Measurements from ENCODE around the gene QSOX2. TPM values are rescaled to one million over a fixed set of nuclear protein-coding genes. Genes with fewer than 3 reads are reported as not detected.

Gene QSOX2
- total RNA-seq, 1 donor from 2014 or later: 3.7 TPM

DNA sequence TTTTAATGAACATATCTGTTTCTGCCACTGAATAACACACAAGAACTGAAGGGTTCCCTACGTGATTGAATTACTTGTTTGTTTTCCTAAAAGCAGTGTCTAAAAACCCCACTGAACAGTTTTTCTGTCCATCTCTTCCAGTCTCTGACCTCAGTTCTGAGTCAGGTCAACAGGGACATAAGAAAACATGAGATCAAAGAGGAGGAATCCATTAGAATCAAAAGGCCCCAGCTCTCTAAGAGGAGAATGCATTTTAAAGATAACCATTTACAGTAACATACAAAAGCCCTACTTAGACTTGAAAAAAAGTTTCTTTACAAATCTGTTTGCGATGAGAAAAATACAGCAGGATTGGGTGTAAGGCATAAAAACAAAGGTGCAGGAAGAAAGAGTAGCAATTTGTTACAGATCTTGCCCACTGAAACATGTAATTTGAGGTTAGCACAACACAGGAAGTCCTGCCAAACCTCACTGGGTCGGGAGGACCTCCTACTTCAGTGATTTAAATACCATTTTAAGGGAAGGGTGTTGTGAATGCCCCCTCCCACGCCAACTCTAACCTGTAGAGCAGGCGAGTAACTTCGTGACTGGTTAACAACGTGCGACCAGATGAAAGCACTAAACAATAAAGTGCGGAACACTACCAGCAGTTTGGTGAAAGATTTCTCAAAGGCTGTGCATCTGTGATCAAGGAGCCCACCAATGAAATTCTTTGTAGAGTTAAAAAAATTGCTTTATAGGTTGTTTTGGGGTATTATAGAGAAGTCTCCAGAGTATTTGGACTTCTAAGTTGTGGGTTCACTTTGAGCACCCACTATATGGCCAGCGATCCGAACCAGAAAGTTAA is 1.3 kb downstream of the QSOX2 start:
- no peaks in the 10 kb centered on the region for H3K27me3 ChIP-seq (ENCODE audit: control insufficient read depth in 3 of 3, insufficient read depth in 3 of 3, low read length in 3 of 3)
- no peaks in the 10 kb centered on the region for H3K9me3 ChIP-seq (ENCODE audit: control insufficient read depth in 3 of 3, low read length in 3 of 3)
- no peak overlapping the region for H3K27ac ChIP-seq (ENCODE audit: low read depth, low read length)
- H3K9ac ChIP-seq (ENCODE audit: low read depth in 1 of 3, low read length in 3 of 3): peak overlapping the region in 2 of 3 donors; percentile 50 to 70
- peaks cover 21 to 27% (median 23%) of the 10 kb centered on the region in 3 donors for H3K4me1 ChIP-seq (ENCODE audit: control insufficient read depth in 3 of 3, insufficient read depth in 3 of 3, low read length in 3 of 3)
- peaks cover 0 to 2% (median 0%) of the 10 kb centered on the region in 3 donors for H3K36me3 ChIP-seq (ENCODE audit: control insufficient read depth in 3 of 3, insufficient read depth in 3 of 3, low read length in 3 of 3)
- peak overlapping the region; percentile 78 to 82 (median 79) for H3K4me3 ChIP-seq (ENCODE audit: low read length in 3 of 3)

DNA sequence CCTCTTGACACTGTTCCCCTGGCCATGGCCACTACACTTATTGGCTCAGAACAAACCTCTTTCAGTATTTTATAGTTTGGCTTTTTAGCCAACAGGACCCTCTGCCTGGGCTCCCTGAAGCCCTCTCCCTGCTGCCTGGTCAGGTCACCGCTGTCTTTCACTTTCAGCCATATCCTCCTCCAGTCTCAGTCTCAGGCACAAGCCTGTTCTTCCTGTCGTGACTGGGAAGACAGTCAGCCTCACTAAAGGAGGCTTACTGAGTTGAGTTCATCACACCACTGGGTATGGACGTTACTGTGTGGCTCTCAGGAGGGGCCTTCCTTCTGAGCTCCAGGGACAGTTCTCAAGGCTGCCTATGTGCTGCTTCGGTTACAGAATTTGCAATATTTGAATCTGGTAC is 2.0 kb downstream of the QSOX2 start:
- Histone ChIP-seq H3K27me3 (ENCODE audit: control insufficient read depth in 3 of 3, insufficient read depth in 3 of 3, low read length in 3 of 3) (no peaks in the 10 kb centered on the region), H3K9me3 (ENCODE audit: control insufficient read depth in 3 of 3, low read length in 3 of 3) (no peaks in the 10 kb centered on the region), H3K4me1 (ENCODE audit: control insufficient read depth in 3 of 3, insufficient read depth in 3 of 3, low read length in 3 of 3) (peaks cover 23 to 28% (median 25%) of the 10 kb centered on the region in 3 donors), H3K36me3 (ENCODE audit: control insufficient read depth in 3 of 3, insufficient read depth in 3 of 3, low read length in 3 of 3) (peaks cover 0 to 2% (median 0%) of the 10 kb centered on the region in 3 donors), H3K27ac (ENCODE audit: low read depth, low read length) (no peak overlapping the region), H3K4me3 (ENCODE audit: low read length in 3 of 3) (no peak overlapping the region), H3K9ac (ENCODE audit: low read depth in 1 of 3, low read length in 3 of 3) (no peak overlapping the region)

DNA sequence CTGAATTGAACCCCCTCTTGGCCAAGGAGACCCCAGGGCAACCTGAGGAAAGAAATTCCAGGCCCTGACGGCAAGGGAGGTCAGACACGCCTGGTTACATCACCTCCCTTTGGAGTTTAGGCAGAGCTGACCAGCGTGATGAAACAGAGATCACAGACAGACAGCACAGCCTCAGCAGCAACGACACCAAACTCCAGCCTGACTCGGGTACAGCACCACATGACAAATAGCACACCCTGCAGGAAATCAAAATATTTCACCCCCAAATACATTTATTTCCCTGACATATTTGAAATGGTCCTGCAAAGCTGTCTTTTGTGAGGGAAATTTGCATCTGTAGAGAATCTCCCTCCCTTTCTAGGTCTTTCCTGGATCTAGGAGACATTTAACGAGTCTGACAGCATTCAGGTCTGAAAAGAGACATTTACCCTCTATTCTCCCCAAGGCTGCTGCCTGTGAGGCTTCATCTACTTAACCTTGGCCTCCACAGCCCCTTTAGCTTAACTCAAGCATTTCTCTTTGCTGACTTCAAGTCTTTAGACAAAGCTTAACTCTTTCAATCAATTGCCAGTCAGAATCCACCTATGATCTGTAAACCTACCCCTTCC is 2.6 kb downstream of the QSOX2 start:
- H3K4me1 ChIP-seq (ENCODE audit: control insufficient read depth in 3 of 3, insufficient read depth in 3 of 3, low read length in 3 of 3): peaks cover 24 to 28% (median 25%) of the 10 kb centered on the region in 3 donors
- H3K9ac ChIP-seq (ENCODE audit: low read depth in 1 of 3, low read length in 3 of 3): no peak overlapping the region
- no peaks in the 10 kb centered on the region for H3K27me3 ChIP-seq (ENCODE audit: control insufficient read depth in 3 of 3, insufficient read depth in 3 of 3, low read length in 3 of 3)
- H3K36me3 ChIP-seq (ENCODE audit: control insufficient read depth in 3 of 3, insufficient read depth in 3 of 3, low read length in 3 of 3): peaks cover 0 to 2% (median 0%) of the 10 kb centered on the region in 3 donors
- H3K9me3 ChIP-seq (ENCODE audit: control insufficient read depth in 3 of 3, low read length in 3 of 3): no peaks in the 10 kb centered on the region
- H3K27ac ChIP-seq (ENCODE audit: low read depth, low read length): no peak overlapping the region
- no peak overlapping the region for H3K4me3 ChIP-seq (ENCODE audit: low read length in 3 of 3)

DNA sequence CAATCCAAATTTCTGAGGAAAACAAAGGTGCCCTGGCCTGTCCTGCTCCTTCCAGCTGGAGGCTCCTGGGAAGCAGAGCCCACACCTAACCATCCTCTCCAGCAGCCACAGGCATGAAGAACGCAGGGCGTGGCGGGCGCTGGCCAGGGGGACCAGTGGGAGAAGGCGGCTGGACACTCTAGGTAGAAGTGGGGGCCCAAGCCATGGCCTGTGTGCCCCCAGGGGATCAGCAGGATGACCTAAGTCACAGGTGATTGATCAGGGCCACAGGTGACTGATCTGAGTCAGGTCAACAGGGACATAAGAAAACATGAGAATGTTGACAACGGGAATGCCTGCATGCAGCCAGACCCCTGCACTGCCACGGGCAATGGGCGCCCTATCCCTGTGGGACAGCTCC is 3.4 kb downstream of the QSOX2 start:
- Histone ChIP-seq H3K9me3 (ENCODE audit: control insufficient read depth in 3 of 3, low read length in 3 of 3) (no peaks in the 10 kb centered on the region), H3K4me1 (ENCODE audit: control insufficient read depth in 3 of 3, insufficient read depth in 3 of 3, low read length in 3 of 3) (peaks cover 24 to 28% (median 25%) of the 10 kb centered on the region in 3 donors), H3K27me3 (ENCODE audit: control insufficient read depth in 3 of 3, insufficient read depth in 3 of 3, low read length in 3 of 3) (no peaks in the 10 kb centered on the region), H3K9ac (ENCODE audit: low read depth in 1 of 3, low read length in 3 of 3) (no peak overlapping the region), H3K27ac (ENCODE audit: low read depth, low read length) (no peak overlapping the region), H3K36me3 (ENCODE audit: control insufficient read depth in 3 of 3, insufficient read depth in 3 of 3, low read length in 3 of 3) (peaks cover 0 to 2% (median 0%) of the 10 kb centered on the region in 3 donors), H3K4me3 (ENCODE audit: low read length in 3 of 3) (no peak overlapping the region)

DNA sequence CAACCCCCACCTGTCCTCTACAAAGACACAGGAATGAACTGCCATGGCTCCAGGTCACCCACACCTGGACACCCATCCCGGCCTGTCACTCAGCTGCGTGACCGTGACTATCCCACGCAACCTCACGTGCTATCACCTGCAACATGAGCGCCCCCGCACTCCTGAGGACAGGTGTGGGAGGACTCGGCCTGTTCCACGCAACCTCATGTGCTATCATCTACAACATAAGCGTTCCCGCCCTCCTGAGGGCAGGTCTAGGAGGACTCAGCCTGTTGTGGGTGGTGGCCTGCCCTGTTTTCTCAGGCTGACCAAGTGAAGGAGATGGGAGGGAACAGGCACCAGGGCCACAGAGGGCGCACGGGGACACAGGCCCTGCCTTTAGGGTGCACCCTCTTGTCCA is 4.1 kb downstream of the QSOX2 start:
- H3K27me3 ChIP-seq (ENCODE audit: control insufficient read depth in 3 of 3, insufficient read depth in 3 of 3, low read length in 3 of 3): no peaks in the 10 kb centered on the region
- no peak overlapping the region for H3K27ac ChIP-seq (ENCODE audit: low read depth, low read length)
- peaks cover 24 to 28% (median 25%) of the 10 kb centered on the region in 3 donors for H3K4me1 ChIP-seq (ENCODE audit: control insufficient read depth in 3 of 3, insufficient read depth in 3 of 3, low read length in 3 of 3)
- H3K4me3 ChIP-seq (ENCODE audit: low read length in 3 of 3): no peak overlapping the region
- H3K9me3 ChIP-seq (ENCODE audit: control insufficient read depth in 3 of 3, low read length in 3 of 3): no peaks in the 10 kb centered on the region
- H3K9ac ChIP-seq (ENCODE audit: low read depth in 1 of 3, low read length in 3 of 3): no peak overlapping the region
- H3K36me3 ChIP-seq (ENCODE audit: control insufficient read depth in 3 of 3, insufficient read depth in 3 of 3, low read length in 3 of 3): peaks cover 0 to 3% (median 0%) of the 10 kb centered on the region in 3 donors

DNA sequence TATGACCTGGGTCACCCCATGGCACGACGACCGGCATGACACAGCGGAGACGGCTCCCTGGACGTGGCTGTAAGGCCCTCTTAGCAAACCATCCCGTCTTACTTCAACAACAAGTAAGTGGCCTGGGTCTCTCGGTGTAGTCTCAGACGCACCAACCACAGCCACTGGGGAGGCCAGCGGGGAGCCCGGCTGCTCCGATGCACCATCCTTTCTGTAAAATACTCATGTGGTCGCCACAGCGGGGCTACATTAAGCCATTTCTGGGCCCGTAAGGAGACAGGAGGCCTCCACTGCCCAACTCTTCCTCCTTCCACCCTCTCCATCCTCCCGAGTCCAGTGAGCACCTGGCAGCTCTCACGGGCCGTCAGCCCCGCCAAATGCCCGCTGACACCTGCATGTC is 4.7 kb downstream of the QSOX2 start:
- H3K4me3 ChIP-seq (ENCODE audit: low read length in 3 of 3): no peak overlapping the region
- H3K9ac ChIP-seq (ENCODE audit: low read depth in 1 of 3, low read length in 3 of 3): no peak overlapping the region
- peaks cover 24 to 28% (median 25%) of the 10 kb centered on the region in 3 donors for H3K4me1 ChIP-seq (ENCODE audit: control insufficient read depth in 3 of 3, insufficient read depth in 3 of 3, low read length in 3 of 3)
- H3K27ac ChIP-seq (ENCODE audit: low read depth, low read length): no peak overlapping the region
- H3K27me3 ChIP-seq (ENCODE audit: control insufficient read depth in 3 of 3, insufficient read depth in 3 of 3, low read length in 3 of 3): no peaks in the 10 kb centered on the region
- H3K36me3 ChIP-seq (ENCODE audit: control insufficient read depth in 3 of 3, insufficient read depth in 3 of 3, low read length in 3 of 3): peaks cover 0 to 5% (median 0%) of the 10 kb centered on the region in 3 donors
- H3K9me3 ChIP-seq (ENCODE audit: control insufficient read depth in 3 of 3, low read length in 3 of 3): no peaks in the 10 kb centered on the region

DNA sequence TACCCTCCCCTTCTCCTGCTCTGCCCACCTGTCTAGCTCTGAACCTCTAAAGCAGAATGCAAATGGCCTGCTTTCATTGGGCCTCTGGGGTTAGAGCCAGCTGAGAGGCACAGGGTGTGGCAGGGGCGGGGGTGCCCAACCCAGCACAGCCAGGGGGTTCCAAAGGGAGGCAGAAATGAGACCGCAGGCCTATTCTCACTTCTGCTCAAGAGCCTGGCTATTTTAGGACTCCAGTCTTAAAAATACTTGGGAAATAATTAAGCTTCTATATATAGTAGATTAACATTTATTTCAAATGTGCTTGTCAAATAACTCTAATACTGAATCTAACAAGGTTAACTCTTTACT is 5.7 kb downstream of the QSOX2 start:
- no peaks in the 10 kb centered on the region for H3K27me3 ChIP-seq (ENCODE audit: control insufficient read depth in 3 of 3, insufficient read depth in 3 of 3, low read length in 3 of 3)
- H3K9me3 ChIP-seq (ENCODE audit: control insufficient read depth in 3 of 3, low read length in 3 of 3): no peaks in the 10 kb centered on the region
- peaks cover 0 to 5% (median 0%) of the 10 kb centered on the region in 3 donors for H3K36me3 ChIP-seq (ENCODE audit: control insufficient read depth in 3 of 3, insufficient read depth in 3 of 3, low read length in 3 of 3)
- no peak overlapping the region for H3K27ac ChIP-seq (ENCODE audit: low read depth, low read length)
- peaks cover 22 to 26% (median 23%) of the 10 kb centered on the region in 3 donors for H3K4me1 ChIP-seq (ENCODE audit: control insufficient read depth in 3 of 3, insufficient read depth in 3 of 3, low read length in 3 of 3)
- H3K4me3 ChIP-seq (ENCODE audit: low read length in 3 of 3): no peak overlapping the region
- peak overlapping the region in 1 of 3 donors; percentile 25 for H3K9ac ChIP-seq (ENCODE audit: low read depth in 1 of 3, low read length in 3 of 3)

DNA sequence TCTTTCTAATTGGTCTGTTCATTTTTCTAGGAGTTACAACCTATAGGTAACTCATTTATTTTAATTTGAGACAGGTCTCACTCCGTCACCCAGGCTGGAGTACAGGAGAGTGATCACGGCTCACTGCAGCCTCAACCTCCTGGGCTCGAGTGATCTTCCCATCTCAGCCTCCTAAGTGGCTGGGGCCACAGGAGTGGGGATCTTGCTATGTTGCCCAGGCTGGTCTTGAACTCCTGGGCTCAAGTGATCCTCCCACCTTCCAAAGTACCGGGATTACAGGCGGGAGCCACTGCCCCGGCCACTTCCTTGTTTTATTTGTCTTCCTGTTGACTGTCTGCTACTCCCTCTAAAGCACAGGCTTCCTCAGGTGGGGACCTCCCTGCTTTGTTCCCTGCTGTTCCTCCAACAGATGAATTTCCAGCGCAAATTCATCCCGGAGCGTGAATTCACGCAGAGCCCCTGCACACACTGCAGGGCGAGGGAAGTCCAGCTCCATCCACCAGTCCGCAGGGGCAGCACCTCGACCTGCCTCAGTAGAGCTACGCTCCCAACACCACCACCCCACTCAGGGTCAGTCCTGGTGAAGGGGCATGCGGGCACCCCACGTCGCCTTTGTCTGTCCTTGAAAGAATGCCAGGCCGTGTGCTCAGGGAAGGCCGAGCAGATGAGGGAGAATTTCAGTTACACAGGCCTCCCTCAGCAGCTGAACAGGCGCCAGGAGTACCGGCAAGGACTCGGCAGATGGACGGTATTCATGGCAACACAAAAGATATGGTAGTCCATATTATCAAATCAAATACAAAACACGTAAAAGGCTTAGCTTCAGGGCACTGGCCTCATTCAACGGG is 6.3 kb downstream of the QSOX2 start:
- Histone ChIP-seq H3K27me3 (ENCODE audit: control insufficient read depth in 3 of 3, insufficient read depth in 3 of 3, low read length in 3 of 3) (no peaks in the 10 kb centered on the region), H3K36me3 (ENCODE audit: control insufficient read depth in 3 of 3, insufficient read depth in 3 of 3, low read length in 3 of 3) (peaks cover 0 to 5% (median 0%) of the 10 kb centered on the region in 3 donors), H3K4me1 (ENCODE audit: control insufficient read depth in 3 of 3, insufficient read depth in 3 of 3, low read length in 3 of 3) (peaks cover 16 to 20% (median 17%) of the 10 kb centered on the region in 3 donors), H3K27ac (ENCODE audit: low read depth, low read length) (no peak overlapping the region), H3K4me3 (ENCODE audit: low read length in 3 of 3) (no peak overlapping the region), H3K9ac (ENCODE audit: low read depth in 1 of 3, low read length in 3 of 3) (peak overlapping the region in 2 of 3 donors; percentile 16 to 40), H3K9me3 (ENCODE audit: control insufficient read depth in 3 of 3, low read length in 3 of 3) (no peaks in the 10 kb centered on the region)

DNA sequence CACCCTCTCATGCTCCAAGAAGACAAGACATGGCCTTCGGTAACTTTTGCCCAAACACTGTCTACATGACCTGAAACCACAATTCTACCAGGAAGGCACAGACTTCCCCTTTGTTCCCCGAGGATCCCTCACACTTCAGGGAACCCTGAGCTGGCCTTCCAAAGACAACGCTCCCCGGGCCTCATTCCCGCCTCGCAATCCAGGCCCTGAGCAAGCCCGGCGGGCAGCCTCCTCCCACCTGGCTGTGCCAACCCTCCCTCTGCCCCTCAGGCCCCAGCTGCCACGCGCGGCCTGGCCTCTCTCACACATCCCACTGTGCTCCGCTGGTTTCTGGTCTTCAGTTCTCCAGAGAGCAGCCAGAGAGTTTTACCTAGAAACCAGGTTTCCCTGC is 7.3 kb downstream of the QSOX2 start:
- Histone ChIP-seq H3K36me3 (ENCODE audit: control insufficient read depth in 3 of 3, insufficient read depth in 3 of 3, low read length in 3 of 3) (peaks cover 0 to 5% (median 0%) of the 10 kb centered on the region in 3 donors), H3K27me3 (ENCODE audit: control insufficient read depth in 3 of 3, insufficient read depth in 3 of 3, low read length in 3 of 3) (no peaks in the 10 kb centered on the region), H3K4me1 (ENCODE audit: control insufficient read depth in 3 of 3, insufficient read depth in 3 of 3, low read length in 3 of 3) (peaks cover 15 to 19% (median 16%) of the 10 kb centered on the region in 3 donors), H3K27ac (ENCODE audit: low read depth, low read length) (no peak overlapping the region), H3K9ac (ENCODE audit: low read depth in 1 of 3, low read length in 3 of 3) (no peak overlapping the region), H3K9me3 (ENCODE audit: control insufficient read depth in 3 of 3, low read length in 3 of 3) (no peaks in the 10 kb centered on the region), H3K4me3 (ENCODE audit: low read length in 3 of 3) (no peak overlapping the region)

Data from skeletal muscle tissue (tissue), 4 donors.